GM12865 (cell line): Measurements from ENCODE around the gene SFXN4.
"Not testable (repeated sequence)": the region's sequence is repeated elsewhere in the genome, so short reads cannot be mapped to it uniquely, and the experiment has no call there.

Experiments
- DNase-seq: peaks from one replicate; pipeline ENCODE4 v3.0.0; 2010; ENCODE audit warnings: low read depth
- H3K4me3 ChIP-seq: 2 replicates; pipeline ENCODE4 v1.5.1; 2011; ENCODE audit warnings: mild to moderate bottlenecking, low read depth, low read length, control low read depth
- CTCF ChIP-seq: IDR thresholded peaks from 2 replicates; pipeline ENCODE4 v1.5.1; 2011; ENCODE audit warnings: low read length, control low read depth, low read depth, inconsistent platforms; ENCODE audit not compliant: insufficient read depth; ENCODE audit errors: missing control alignments

SFXN4 gene

GRCh38 chr10:119113751-119114732 is 51.5 kb downstream of the SFXN4 start:
- TF ChIP-seq CTCF: no peak
- H3K4me3 ChIP-seq: no peak overlapping the region
- DNase-seq: no peak

- H3K4me3 ChIP-seq: no peak overlapping the region
- no peak for DNase-seq
- no peak for TF ChIP-seq CTCF
These were observed 53.5 kb downstream of the SFXN4 start for GRCh38 chr10:119112056-119112455.

- not testable (repeated sequence) for H3K4me3 ChIP-seq, DNase-seq
These were observed 57.7 kb downstream of the SFXN4 start for GRCh38 chr10:119107771-119108170.

GRCh38 chr10:119107106-119107505 is 58.4 kb downstream of the SFXN4 start:
- H3K4me3 ChIP-seq, DNase-seq: not testable (repeated sequence)

- DNase-seq, H3K4me3 ChIP-seq: not testable (repeated sequence)
These were observed 59.6 kb downstream of the SFXN4 start for GRCh38 chr10:119105899-119106298.

- peak overlapping the region; percentile 57 for H3K4me3 ChIP-seq
- no peak for TF ChIP-seq CTCF
- no peak for DNase-seq
These were observed 60.4 kb downstream of the SFXN4 start for GRCh38 chr10:119105155-119105554.

- TF ChIP-seq CTCF: no peak
- peak; percentile 24 for DNase-seq
- H3K4me3 ChIP-seq: peak overlapping the region; percentile 57
These were observed 60.9 kb downstream of the SFXN4 start for GRCh38 chr10:119104654-119105015.

- DNase-seq: peak; percentile 92
- no peak for TF ChIP-seq CTCF
- H3K4me3 ChIP-seq: peak within 1 kb of the TSS; percentile 57
These were observed 61.4 kb downstream of the SFXN4 start, which contains the start of gene DENND10 for GRCh38 chr10:119103903-119104653. Gene DENND10, plus strand, starts transcription at chr10:119104113. Its CDS starts 30 bp downstream, at chr10:119104143.
